Measurements from ENCODE around the gene ATF4. TPM values are rescaled to one million over a fixed set of nuclear protein-coding genes. Genes with fewer than 3 reads are reported as not detected.

The ATF4 gene
- total and polyA plus RNA-seq, 2 of the 13 experiments (the other 11 are each of a cell fraction or from before 2014, with no cell fraction given) = 486 to 1,297 TPM

- TF ChIP-seq PAXIP1 (CRISPR knock-in tag; conservative IDR thresholded peaks at IDR 0.05) (no peak), POLR2AphosphoS5 (IDR thresholded peaks at IDR 0.05; ENCODE audit: low read depth, low read length) (0 out of 2 replicates have a peak, but pooled peaks have one; percentile 28), ZSCAN25 (CRISPR knock-in tag; IDR thresholded peaks at IDR 0.05) (no peak), ZHX1 (CRISPR knock-in tag; IDR thresholded peaks at IDR 0.05; ENCODE audit: low read depth) (no peak), ZBTB39 (CRISPR knock-in tag; IDR thresholded peaks at IDR 0.05) (no peak), DNMT3B (CRISPR knock-in tag; conservative IDR thresholded peaks at IDR 0.05) (no peak), ZNF530 (CRISPR knock-in tag; IDR thresholded peaks at IDR 0.05; ENCODE audit: low read depth) (no peak), ZNF747 (CRISPR knock-in tag; IDR thresholded peaks at IDR 0.05; ENCODE audit: borderline replicate concordance) (no peak), HOXA9 (CRISPR knock-in tag; IDR thresholded peaks at IDR 0.05; ENCODE audit: borderline replicate concordance) (no peak), AGO2 (optimal IDR thresholded peaks at IDR 0.05; ENCODE audit: low read depth, low read length) (peak; percentile 95), ZNF44 (CRISPR knock-in tag; IDR thresholded peaks at IDR 0.05) (no peak), ZNF253 (CRISPR knock-in tag; IDR thresholded peaks at IDR 0.05; ENCODE audit: borderline replicate concordance) (no peak), GATAD2A (CRISPR knock-in tag; IDR thresholded peaks at IDR 0.05) (no peak), NRL (CRISPR knock-in tag; IDR thresholded peaks at IDR 0.05; ENCODE audit: borderline replicate concordance) (no peak), MED8 (CRISPR knock-in tag; IDR thresholded peaks at IDR 0.05; ENCODE audit: insufficient replicate concordance) (no peak), RBFOX2 (IDR thresholded peaks at IDR 0.05; ENCODE audit: low read depth, low read length) (peak; percentile 70), MAFG (CRISPR knock-in tag; IDR thresholded peaks at IDR 0.05) (no peak), ZFP90 (CRISPR knock-in tag; IDR thresholded peaks at IDR 0.05; ENCODE audit: borderline replicate concordance) (no peak)
These were observed 6.4 kb downstream of the ATF4 start (continued) for GRCh38 chr22:39526736-39527171.

Data from HepG2 (cell line).